Measurements from ENCODE around the gene GPR61.

The GPR61 gene

GRCh38 chr1:109531826-109532364 is 7.8 kb upstream of the GPR61 start:
- no peaks in the 10 kb centered on the region for H4K20me1 ChIP-seq (ENCODE audit: insufficient read depth, low read length)
- peak overlapping the region; percentile 62; the same call in 1 of the 2 replicates for H3K4me2 ChIP-seq (ENCODE audit: low read length)
- no peaks in the 10 kb centered on the region for H3F3A ChIP-seq (ENCODE audit: insufficient read depth, low read length)
- no peak overlapping the region for H2AFZ ChIP-seq (ENCODE audit: low read length)
- H3K36me3 ChIP-seq (ENCODE audit: insufficient read depth, low read length), result no peaks in the 10 kb centered on the region
- TF ChIP-seq EZH2 (IDR thresholded peaks at IDR 0.05; ENCODE audit: borderline replicate concordance, low read length) (no peak), CTCF (IDR thresholded peaks at IDR 0.05; ENCODE audit: low read length) (no peak)
- no peak overlapping the region for H3K9ac ChIP-seq (ENCODE audit: low read length)
- no peaks in the 10 kb centered on the region for H3K9me3 ChIP-seq (ENCODE audit: low read length)
- peaks cover 9% of the 10 kb centered on the region for H3K4me1 ChIP-seq (ENCODE audit: insufficient read depth, low read length, severe bottlenecking)
- H3K79me2 ChIP-seq (ENCODE audit: insufficient read depth, low read length), result no peaks in the 10 kb centered on the region
- no peak overlapping the region for H3K4me3 ChIP-seq (ENCODE audit: low read depth, low read length, poor library complexity, severe bottlenecking)
- H3K27me3 ChIP-seq (ENCODE audit: insufficient read depth, low read length), result 0 out of 2 replicates have a peak, but pooled peaks cover 5% of the 10 kb centered on the region
- no peaks in the 10 kb centered on the region for H3K9me2 ChIP-seq (ENCODE audit: low read depth, low read length)
- H3K27ac ChIP-seq (ENCODE audit: low read depth, low read length, poor library complexity, severe bottlenecking), result no peak overlapping the region

GRCh38 chr1:109532365-109533136 is 7.1 kb upstream of the GPR61 start:
- Histone ChIP-seq H3K9me3 (ENCODE audit: low read length) (no peaks in the 10 kb centered on the region), H3K4me2 (ENCODE audit: low read length) (peak overlapping the region; percentile 62), H3F3A (ENCODE audit: insufficient read depth, low read length) (no peaks in the 10 kb centered on the region), H3K79me2 (ENCODE audit: insufficient read depth, low read length) (no peaks in the 10 kb centered on the region), H3K4me3 (ENCODE audit: low read depth, low read length, poor library complexity, severe bottlenecking) (peak overlapping the region; percentile 37), H3K4me1 (ENCODE audit: insufficient read depth, low read length, severe bottlenecking) (peaks cover 9% of the 10 kb centered on the region), H4K20me1 (ENCODE audit: insufficient read depth, low read length) (no peaks in the 10 kb centered on the region), H3K9me2 (ENCODE audit: low read depth, low read length) (no peaks in the 10 kb centered on the region), H3K27ac (ENCODE audit: low read depth, low read length, poor library complexity, severe bottlenecking) (no peak overlapping the region), H3K9ac (ENCODE audit: low read length) (no peak overlapping the region; the same call in 1 of the 2 replicates), H2AFZ (ENCODE audit: low read length) (peak overlapping the region; percentile 82), H3K27me3 (ENCODE audit: insufficient read depth, low read length) (0 out of 2 replicates have a peak, but pooled peaks cover 2% of the 10 kb centered on the region), H3K36me3 (ENCODE audit: insufficient read depth, low read length) (no peaks in the 10 kb centered on the region)
- TF ChIP-seq CTCF (IDR thresholded peaks at IDR 0.05; ENCODE audit: low read length) (peak; percentile 77), EZH2 (IDR thresholded peaks at IDR 0.05; ENCODE audit: borderline replicate concordance, low read length) (no peak)

- H3K9ac ChIP-seq (ENCODE audit: low read length), result no peak overlapping the region
- no peaks in the 10 kb centered on the region for H3F3A ChIP-seq (ENCODE audit: insufficient read depth, low read length)
- no peaks in the 10 kb centered on the region for H4K20me1 ChIP-seq (ENCODE audit: insufficient read depth, low read length)
- H2AFZ ChIP-seq (ENCODE audit: low read length), result no peak overlapping the region
- H3K27me3 ChIP-seq (ENCODE audit: insufficient read depth, low read length), result no peaks in the 10 kb centered on the region; the same call in 1 of the 2 replicates
- no peak overlapping the region for H3K4me3 ChIP-seq (ENCODE audit: low read depth, low read length, poor library complexity, severe bottlenecking)
- H3K36me3 ChIP-seq (ENCODE audit: insufficient read depth, low read length), result no peaks in the 10 kb centered on the region
- peaks cover 9% of the 10 kb centered on the region for H3K4me1 ChIP-seq (ENCODE audit: insufficient read depth, low read length, severe bottlenecking)
- H3K4me2 ChIP-seq (ENCODE audit: low read length), result no peak overlapping the region
- H3K9me3 ChIP-seq (ENCODE audit: low read length), result no peaks in the 10 kb centered on the region
- no peaks in the 10 kb centered on the region for H3K9me2 ChIP-seq (ENCODE audit: low read depth, low read length)
- TF ChIP-seq EZH2 (IDR thresholded peaks at IDR 0.05; ENCODE audit: borderline replicate concordance, low read length), result no peak
- no peak for TF ChIP-seq CTCF (IDR thresholded peaks at IDR 0.05; ENCODE audit: low read length)
- no peak overlapping the region for H3K27ac ChIP-seq (ENCODE audit: low read depth, low read length, poor library complexity, severe bottlenecking)
- no peaks in the 10 kb centered on the region for H3K79me2 ChIP-seq (ENCODE audit: insufficient read depth, low read length)
These were observed 5.3 kb upstream of the GPR61 start for GRCh38 chr1:109534307-109534858.
